Stimulated activated naive CD8-positive, alpha-beta T cell treated with anti-CD3 and anti-CD28 coated beads, Interleukin-15, Interleukin-2, amounts not matched to agents 100 U/mL and 50 U/mL, for 24 hours (primary cell): ENCODE results near the gene ISOC2.

Experiments used
- ATAC-seq: fragments of 150-1000 bp; cut with Tn5 transposase; one replicate; pipeline ENCODE4 v1.10.0; 2021
- DNase-seq: peaks from one replicate; pipeline ENCODE4 v3.0.0; 2021

ISOC2 gene

DNA sequence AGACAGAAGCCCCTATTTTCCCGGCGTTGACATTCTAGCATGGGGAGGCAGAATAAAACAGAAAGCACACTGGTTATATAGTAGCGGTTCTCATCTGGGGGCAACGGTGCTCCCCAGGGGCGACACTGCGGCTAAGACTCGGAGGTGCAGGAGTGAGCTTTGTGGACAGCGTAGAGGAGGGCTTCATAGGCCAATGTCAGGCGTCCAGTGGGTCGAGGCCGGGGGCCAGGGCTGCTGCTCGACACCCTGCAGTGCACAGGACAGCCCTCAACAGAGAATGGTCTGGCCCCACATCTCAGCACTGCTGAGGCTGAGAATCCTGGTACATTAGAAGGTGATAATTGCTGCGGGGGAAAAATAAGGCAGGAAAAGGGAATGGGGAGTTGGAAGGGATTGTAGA is 16.5 kb upstream of the ISOC2 start:
- ATAC-seq: no peak
- DNase-seq: no peak

DNA sequence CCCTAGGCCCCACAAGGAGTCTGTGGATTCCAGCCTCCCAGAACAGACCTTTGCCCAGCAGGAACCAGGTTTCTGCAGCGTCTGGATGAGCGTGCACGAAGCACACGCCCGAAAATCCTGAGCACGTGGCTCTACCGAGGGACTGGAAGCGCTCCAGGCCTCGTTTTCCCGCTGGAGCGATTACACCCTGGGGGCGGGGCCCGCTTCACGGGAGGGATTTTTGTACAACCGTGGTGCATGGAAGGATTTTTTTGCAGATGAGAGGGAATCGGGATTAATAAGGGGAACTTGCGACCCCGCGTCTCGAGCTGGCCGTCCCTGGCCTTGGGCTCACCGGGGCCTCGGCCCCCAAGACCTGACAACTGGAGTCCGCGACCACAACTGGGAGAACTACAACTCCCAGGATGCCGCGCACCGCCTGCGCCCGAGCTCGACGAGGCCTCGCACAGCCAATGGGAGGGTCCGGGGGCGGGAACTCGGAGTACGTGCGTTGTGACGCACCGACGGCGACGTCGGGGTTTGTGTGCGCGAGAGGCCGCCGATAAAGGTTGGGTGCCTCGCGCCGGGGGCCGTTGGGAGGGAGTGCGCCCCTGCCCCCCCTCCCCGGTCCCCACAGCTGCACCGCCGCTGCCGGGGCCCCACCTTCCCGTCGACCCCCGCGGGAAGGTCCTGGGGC is 14.8 kb upstream of the ISOC2 start, which contains the start of gene ZNF628:
TSS of gene ZNF628 (plus strand) at position 518 of the 676 bp plus-strand sequence. CDS start 3,294 bp downstream, outside the sequence.
- DNase-seq (peak; percentile 99), ATAC-seq (peak; percentile 93)

DNA sequence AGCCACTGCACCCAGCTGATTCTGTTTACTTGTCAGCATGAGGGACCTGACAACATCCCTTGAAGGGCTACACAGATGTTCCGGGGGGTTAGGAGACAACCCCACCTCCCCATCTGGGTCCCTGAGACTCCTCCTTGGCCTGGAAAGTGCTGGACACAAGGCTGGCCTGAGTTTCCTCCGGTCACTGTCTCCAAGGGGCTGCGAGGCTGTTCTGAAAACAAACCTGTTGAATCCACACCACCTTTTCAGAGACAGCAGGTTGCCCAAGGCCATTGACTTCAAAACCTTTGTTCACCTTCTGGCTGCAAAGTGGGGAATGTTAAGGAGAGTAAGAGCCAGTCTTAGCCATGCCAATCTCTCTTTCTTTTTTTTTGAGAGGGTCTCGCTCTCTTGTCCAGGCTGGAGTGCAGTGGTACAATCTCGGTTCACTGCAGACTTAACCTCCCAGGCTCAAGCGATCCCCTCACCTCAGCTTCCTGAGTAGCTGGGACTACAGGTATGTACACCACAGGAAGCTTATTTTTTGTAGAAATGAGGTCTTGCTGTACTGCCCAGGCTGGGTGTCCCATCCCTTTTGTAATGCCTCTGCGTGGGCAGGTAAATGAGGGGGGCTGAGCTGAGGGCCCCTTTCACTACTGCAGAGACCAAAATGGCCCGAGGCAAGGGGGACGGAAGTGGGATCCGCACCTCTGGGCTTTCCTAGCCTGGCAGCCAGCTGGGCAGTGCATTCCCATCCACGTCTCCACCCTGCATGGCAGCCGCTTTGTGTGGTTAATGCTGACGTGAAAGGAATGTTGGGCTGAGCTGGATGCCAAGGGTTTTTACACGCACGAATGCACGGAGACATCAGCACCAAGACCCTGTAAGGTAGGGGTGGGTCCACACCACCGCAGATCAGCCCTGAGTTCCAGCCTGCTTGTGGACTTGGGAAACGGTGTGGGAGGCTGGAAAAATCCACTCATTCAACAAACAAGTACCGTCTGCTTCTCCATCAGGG is 13.1 kb upstream of the ISOC2 start:
- DNase-seq (no peak), ATAC-seq (no peak)

DNA sequence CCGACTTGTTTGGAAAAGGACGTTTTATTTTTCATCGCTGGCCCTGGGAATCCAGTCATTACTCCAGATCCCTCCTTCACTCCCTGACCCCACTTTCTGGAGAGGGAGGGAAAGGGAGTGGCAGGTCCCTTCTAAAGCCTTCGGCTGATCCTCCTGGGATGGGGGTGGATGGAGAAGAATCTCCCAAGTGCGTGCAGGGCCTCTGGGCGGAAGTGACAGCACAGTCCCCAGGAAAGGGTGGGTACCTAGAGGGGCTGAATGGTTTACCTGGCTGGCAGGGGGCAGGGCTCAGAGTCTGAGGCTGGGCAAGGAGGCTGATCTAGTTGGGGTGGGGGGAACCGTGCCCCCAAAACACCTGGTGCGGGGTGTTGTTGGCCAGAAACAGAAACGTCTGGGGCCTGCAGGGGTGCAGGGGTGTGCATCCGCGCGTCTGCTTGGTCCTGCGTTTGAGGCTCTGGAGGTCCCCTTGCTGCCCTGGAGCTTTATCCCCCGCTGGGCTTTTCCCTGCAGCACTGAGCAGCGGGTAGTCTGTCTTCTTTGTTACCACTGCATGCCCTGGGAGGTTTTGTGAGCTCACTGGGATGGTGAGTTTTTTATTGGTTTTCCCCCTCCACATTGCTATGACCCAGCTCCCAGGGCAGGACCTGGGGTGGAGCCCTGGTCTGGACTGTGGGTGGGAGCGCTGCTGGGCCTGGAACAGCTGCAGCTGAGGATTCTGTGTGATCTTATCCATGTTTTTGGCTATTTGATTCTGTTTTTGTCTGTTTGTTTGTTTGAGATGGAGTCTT is 12.0 kb upstream of the ISOC2 start:
- DNase-seq: no peak

DNA sequence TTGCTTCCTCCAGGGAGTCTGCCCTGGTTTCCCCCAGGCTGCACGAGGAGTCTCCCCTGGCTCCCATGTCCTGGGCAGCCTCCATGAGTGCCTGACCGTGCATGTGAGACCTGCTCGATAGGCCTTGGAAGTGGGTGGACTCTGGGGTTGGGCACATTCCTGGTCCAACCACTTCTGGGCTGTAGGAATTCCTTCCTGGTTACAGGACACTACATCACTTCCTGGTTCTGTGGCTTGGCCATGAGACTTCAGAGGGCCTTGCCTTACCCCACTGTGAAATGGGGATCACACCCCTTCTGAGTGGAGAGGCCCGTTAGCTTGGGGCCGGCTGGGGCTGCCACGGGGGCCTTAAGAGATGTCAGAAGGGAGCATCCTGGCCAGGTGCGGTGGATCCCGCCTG is 11.0 kb upstream of the ISOC2 start:
- no peak for ATAC-seq
- DNase-seq: no peak

More for the DNA sequence above, 12.0 kb upstream of the ISOC2 start:
- no peak for ATAC-seq

DNA sequence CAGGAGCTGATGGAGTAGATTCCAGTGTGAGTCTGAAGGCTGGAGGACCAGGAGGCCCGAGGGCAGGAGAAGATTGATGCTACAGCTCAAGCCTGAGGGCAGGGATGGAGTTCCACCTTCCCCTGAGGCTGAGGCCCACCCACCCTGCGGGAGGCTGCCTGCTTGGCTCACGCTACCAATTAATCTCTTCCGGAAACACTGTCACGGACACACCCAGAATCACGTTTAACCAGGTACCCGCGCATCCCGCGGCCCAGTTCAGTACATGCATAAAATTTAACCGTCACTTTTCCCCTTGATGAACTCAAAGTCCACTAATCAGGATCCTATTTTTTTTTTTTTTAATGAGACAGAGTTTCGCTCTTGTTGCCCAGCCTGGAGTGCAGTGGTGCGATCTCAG is 9.8 kb upstream of the ISOC2 start:
- no peak for ATAC-seq
- DNase-seq: no peak

DNA sequence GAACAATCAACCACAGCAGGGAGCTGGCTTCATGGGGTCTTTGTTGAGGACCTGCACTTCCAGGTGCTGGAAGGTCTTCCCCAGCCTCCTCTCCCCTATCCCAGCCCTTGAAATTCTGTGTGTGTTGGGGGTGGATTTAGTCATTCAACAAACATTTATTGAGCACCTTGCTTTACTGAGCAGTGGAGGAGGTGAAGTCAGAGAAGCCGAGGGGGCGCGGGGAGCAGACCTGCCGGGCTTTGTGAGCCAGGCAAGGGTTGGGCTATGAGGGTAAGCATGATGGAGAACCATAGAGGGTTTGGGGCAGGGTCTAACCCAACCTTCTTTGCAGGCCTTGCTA is 6.6 kb upstream of the ISOC2 start:
- ATAC-seq: no peak

DNA sequence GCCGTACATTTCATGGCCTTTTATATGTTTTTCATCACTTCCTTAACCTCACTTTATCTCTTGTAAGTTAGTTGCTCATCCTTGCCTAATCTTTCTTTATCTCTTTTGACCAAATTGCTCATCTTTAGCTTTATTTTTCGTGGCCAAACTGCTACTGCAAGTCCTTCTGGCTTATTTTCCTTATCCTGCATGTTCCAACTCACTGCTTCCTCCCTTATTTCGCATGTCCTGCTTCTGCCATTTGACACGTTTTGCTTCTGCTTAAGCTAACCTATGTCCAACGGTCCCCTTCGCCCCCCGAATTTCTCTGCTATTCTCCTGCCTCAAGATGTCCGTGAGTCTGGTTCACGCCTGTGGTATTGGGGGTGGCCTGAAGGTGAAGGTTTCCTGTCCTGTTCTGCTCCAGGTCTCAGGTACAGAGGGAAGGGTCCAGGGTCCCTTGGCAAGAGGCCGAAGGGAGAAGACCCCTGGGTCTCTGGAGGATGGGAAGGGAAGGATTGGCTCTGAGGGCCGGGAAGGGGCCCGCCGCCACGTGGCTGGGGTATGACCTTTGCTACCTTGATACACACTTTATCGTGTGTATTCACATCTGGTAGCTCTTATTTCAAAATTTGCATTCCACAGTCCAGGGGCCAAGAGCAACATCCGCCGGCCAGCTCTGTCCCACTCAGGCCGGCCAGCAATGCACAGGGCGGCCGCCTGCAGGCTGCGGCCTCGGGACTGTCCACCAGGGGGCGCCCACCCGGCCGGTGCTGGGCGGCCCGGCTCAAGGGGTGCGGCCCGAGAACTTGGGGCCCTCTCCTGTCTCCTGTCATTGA is 6.0 kb upstream of the ISOC2 start:
- ATAC-seq: peak; percentile 76
- peak; percentile 86 for DNase-seq

More for the DNA sequence above, 6.6 kb upstream of the ISOC2 start:
- DNase-seq: no peak

DNA sequence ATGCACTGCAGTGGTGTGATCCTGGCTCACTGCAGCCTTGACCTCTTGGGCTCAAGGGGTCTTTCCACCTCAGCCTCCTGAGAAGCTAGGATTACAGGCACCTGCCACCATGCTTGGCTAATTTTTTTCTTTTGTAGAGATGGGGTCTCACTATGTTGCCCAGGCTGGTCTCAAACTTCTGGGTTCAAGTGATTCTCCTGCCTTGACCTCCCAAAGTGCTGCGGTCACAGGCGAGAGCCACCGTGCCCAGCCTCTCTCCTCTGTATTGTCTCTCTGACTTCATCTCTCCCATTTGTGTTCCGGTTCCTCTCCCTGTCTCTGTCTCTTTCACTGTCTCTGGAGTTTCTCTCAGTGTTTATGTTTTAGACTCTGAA is 4.8 kb upstream of the ISOC2 start:
- ATAC-seq: no peak
- no peak for DNase-seq

DNA sequence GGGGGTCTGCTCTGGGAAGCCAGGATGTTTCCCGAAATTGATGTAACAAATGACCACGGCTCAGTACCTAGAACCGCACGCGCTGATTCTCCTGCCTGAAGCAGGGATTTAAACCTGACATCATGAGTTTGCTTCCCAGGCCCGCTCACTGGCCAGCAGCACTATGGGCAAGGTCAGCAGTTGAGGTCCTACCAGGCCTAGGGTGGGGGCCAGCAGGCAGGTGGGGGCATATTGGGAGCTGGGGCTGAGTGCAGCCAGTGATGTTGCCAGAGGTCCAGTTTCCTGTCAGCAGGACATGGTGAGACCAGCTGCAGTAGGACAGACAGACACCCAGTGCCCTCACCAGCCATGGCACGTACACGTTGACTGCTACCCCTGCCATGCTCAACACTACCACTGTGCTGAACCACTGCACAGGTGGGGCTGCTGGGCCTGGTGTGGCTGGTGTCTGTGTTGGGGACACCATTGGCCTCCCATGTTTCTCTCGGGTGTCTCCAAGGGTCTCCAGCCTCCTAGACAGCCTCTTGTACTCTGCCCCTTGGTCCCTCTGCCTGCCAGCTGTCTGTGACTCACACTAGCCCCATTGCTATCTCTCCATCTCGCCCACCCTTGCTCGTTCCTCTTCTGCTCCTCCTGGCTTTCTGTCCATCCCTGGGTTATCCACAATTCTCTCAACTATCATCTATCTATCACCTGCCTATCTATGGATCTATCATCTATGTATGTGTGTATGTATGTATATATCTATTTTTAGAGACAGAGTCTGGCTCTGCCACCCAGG is 4.2 kb upstream of the ISOC2 start:
- ATAC-seq (no peak), DNase-seq (no peak)

DNA sequence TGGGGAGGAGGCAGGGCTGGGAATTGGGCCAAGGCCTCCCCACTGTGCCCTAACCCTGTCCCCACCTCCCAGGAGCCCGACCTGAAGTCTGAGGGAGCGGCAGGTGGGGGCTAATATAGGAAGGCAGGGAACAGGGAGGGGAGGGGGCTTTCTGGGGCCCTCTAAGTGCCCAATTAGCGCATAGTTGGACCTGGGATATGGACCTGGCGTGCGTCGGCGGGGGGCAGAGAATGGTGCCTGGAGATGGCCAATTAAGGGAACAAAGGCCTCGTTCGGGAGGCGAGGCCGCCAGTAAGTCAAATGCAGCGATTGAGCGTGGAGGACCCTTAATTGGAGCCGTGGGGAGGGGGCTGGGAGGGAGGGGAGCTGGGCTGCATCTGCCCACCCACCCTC is 3.2 kb upstream of the ISOC2 start, which contains the start of gene C19orf85:
TSS of gene C19orf85 (minus strand) at position 90 of the 393 bp plus-strand sequence. CDS start 197 bp downstream, outside the sequence.
- ATAC-seq (no peak), DNase-seq (no peak)

DNA sequence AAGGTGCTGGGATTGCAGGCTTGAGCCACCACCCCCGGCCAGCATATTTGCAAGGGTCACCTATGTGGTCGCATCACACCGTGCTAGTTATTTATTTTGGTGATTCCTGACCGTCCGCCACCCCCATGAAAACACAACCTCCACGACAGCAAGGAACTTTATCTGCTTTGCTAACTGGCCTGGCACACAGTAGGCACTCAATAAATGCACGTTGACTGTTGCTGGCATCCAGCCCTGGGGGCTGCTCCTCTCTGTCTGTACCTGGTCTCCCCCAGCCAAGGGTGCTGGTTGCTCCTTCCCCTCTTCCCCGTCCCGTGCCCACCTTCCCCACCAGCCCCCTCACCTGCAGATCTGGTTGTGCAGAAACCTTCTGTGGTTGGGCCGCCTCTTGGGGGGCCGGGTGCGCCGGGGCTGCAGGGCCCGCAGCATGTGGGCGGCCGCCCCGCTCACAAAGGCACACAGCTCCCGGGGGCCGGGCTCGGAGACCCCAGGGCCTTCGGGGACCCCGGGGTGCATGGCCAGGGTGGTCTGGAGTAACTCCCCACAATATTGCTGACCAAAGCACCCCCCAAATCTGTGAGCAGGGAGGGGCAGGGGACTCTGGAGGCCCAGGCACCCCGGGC is 2.7 kb upstream of the ISOC2 start:
- DNase-seq (no peak), ATAC-seq (no peak)

DNA sequence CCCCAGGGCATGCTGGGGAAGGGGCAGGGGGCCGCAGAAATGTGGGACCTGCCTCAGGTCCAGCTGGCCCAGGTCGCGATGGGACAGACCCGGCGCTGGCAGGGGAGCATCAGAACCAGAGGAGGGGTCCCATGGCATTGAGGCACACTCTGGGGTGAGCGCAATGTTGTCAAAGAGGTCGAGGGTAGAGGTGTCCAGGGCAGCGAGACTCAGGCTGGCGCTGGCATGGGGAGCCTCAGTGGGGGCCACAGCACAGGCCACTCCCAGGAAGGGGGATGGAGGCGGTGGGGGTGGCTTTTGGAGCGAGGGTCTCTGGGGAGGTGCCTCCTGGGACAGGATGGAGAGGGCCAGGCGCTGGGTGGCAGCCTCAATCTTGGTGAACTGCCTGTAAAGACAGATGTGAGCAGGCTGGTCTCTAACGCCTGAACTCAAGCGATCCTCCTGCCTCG is 2.2 kb upstream of the ISOC2 start:
- DNase-seq: no peak
- ATAC-seq: no peak

DNA sequence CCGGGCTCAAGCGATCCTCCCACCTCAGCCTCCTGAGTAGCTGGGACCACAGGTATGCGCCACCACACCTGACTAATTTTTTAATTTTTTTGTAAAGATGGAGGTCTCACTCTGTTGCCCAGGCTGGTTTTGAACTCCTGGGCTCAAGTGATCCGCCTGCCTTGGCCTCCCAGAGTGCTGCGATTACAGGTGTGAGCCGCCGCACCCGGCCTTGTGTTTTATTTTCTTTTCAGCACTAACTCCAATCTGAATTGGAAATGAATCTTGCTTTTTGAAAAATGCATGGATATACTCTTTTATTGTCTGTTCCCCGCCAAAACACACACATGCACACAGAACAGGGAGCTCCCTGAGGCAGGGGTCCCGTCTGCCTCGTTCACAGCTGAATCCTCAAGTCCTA is 1.3 kb upstream of the ISOC2 start:
- DNase-seq (no peak), ATAC-seq (no peak)

DNA sequence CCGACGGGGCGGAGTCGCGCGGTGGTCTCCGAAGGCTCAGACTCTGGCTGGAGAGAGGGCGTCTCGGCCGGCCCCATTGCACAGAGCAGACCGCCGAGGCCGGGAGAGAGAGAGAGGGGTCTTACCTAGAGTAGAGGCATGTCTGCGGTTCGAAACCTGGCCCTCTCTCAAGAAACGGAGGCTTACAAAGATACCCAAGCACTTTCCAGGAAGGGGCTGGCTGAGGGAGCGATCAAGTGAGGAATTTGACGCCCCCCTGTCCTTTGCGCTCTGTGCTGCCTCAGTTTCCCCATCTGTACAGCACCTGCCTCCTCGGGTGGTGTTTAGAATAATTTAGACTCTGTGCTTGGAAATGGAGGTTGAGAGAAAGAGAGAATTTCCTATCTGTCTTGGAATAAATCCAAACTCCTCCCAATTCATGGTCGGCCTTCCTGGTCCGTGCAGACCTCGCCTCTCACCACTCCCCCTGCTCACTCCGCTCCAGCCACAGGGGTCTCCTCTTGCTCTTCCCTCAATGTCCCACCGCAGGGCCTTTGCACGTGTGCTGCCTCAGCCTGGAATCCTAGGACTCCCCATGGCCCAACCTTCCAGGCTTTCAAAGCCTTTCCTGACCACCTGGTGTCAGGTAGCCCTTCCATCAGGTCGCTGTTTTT is 658 bp upstream of the ISOC2 start:
- DNase-seq (no peak), ATAC-seq (no peak)

DNA sequence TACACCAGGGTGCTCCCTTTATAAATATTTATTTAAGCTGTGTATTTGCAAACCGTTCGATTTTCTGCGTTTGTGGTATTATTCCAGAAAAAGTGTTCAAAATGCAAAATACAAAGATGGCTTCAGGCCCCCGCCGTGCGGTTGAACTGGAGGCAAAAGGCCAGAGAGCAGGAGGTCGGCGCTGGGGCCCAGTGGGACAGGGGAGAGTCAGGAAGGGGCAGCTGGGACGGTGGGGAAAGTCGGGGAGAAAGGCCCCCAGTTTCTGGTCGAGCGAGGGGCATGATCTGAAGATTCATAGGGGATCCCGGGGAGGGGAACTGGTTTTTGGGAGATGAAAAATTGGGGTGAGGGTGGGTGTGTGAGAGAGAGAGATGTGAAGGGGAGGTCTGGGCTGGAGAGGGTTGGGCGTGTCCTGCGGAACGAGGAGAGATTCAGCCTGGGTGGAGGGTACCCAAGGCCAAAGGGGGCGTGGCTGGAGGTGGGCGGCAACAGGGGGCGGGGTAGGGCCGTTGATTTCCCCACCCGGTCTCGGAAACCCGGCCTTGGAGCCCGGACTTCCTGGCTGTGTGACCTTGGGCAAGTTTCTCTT is 678 bp downstream of the ISOC2 start:
- ATAC-seq (no peak), DNase-seq (peak; percentile 71)

DNA sequence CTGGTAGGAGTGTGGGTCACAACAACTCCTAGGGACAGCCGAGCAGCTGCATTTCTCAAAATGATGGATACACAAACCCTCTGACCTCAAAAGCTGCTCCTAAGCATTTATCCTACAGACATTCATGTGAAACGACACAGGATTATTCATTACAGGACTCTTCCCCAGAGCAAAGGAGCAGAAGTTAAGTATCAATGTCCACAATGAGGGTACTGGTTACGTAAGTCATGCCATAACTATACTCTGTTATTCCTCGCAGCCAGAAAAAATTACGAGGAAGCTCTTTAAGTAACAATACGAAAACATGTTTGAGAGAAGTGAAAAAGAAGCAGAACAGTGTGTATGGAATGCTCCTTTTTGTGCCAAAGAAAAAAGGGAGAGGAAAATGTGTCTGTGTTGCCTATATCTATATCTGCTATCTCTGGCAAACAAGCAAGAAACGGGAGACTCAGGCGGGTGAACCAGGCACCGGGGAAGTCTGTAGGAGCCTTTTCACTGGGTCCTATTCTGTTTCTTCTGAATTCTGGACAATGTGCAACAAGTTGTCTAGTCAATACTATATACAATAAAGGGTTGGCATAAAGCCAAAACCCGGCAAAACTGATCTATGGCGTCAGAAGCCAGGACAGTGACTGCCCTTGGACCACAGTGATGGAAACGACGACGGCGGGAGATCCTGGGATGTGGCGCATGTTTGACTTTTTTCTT is 1.3 kb downstream of the ISOC2 start:
- ATAC-seq: no peak
- no peak for DNase-seq

DNA sequence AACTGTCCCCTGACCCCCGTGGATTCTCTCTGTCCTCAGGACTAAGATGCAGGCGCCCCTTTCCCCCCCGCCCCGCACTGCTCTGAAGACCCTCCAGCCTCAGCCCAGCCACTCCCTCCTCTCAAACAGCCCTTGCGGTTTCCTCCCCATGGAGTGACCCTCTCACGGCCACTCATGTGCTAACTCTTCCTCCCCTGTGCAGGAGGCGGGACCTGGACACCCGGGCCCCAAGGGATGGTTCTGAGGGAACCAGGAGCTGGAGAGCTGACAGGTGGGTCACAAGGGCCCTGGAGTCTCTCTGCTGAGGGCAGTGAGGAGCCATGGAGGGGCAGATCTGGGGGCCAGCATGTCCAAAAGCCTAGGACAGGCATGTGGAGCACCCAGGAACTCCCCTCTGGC is 1.9 kb downstream of the ISOC2 start:
- DNase-seq (no peak), ATAC-seq (no peak)
